ENCODE results near the gene ZNF821. TPM values are rescaled to one million over a fixed set of nuclear protein-coding genes. Genes with fewer than 3 reads are reported as not detected.
"Not testable (repeated sequence)": the region's sequence is repeated elsewhere in the genome, so short reads cannot be mapped to it uniquely, and the experiment has no call there.

The ZNF821 gene
- polyA plus RNA-seq, 1 of the 3 experiments (the other 2 are of a cell fraction) = 8.8 TPM

GRCh38 chr16:71911121-71911520 lies 27.1 kb upstream of the ZNF821 start (continued):
- TF ChIP-seq MAX (IDR thresholded peaks at IDR 0.05; ENCODE audit: low read depth) (no peak), TEAD4 (IDR thresholded peaks at IDR 0.05; ENCODE audit: borderline replicate concordance, insufficient read depth) (no peak), FOXJ3 (CRISPR knock-in tag; IDR thresholded peaks at IDR 0.05) (no peak), TAF1 (IDR thresholded peaks at IDR 0.05; ENCODE audit: borderline replicate concordance, low read depth, low read length) (no peak)

GRCh38 chr16:71905765-71906164 lies 21.8 kb upstream of the ZNF821 start:
- H2AFZ ChIP-seq (ENCODE audit: low read depth); H3K4me3 ChIP-seq (ENCODE audit: low read depth in 2 of 2, low read length in 1 of 2); H3K9me3 ChIP-seq; H3K27ac ChIP-seq (ENCODE audit: low read depth in 2 of 2, low read length in 1 of 2); CTCF ChIA-PET; H3K27me3 ChIP-seq (ENCODE audit: insufficient read depth); DNase-seq; H3F3A ChIP-seq (replicated peaks; ENCODE audit: insufficient read depth); H3K4me1 ChIP-seq (ENCODE audit: control insufficient read depth in 1 of 2, insufficient read depth in 2 of 2, low read depth in 1 of 2, low read length in 1 of 2); H3K4me2 ChIP-seq; H3K9ac ChIP-seq; H3K9me2 ChIP-seq: not testable (repeated sequence)
- POLR2A ChIA-PET = interaction anchor here (0.6 to 0.9 kb wide), 2 partner anchors 19 to 188 kb away, joined by 3 to 4 read pairs; partner anchors contain the start of genes DHX38 and TXNL4B
- 95% methylated on average over 6 of the region's 6 CpGs for WGBS (ENCODE audit: low lambda C conversion rate)
- Histone ChIP-seq H3K79me2 (ENCODE audit: insufficient read depth) (peaks cover 100% of the 10 kb centered on the region), H4K20me1 (ENCODE audit: insufficient read depth) (peaks cover 100% of the 10 kb centered on the region), H3K36me3 (replicated peaks in 1 of 2; ENCODE audit: control insufficient read depth in 1 of 2, insufficient read depth in 2 of 2, low read length in 1 of 2) (peaks cover 0 to 27% of the 10 kb centered on the region in 2 experiments)

GRCh38 chr16:71904239-71904638 lies 20.3 kb upstream of the ZNF821 start:
- Histone ChIP-seq H3K79me2 (ENCODE audit: insufficient read depth) (peaks cover 100% of the 10 kb centered on the region), H2AFZ (ENCODE audit: low read depth) (no peak overlapping the region), H3K27ac (ENCODE audit: low read depth in 2 of 2, low read length in 1 of 2) (no peak overlapping the region), H3K9ac (no peak overlapping the region), H3K9me2 (no peaks in the 10 kb centered on the region), H3K36me3 (replicated peaks in 1 of 2; ENCODE audit: control insufficient read depth in 1 of 2, insufficient read depth in 2 of 2, low read length in 1 of 2) (peaks cover 0 to 25% of the 10 kb centered on the region in 2 experiments), H3K27me3 (ENCODE audit: insufficient read depth) (no peaks in the 10 kb centered on the region), H3K9me3 (no peaks in the 10 kb centered on the region), H3F3A (replicated peaks; ENCODE audit: insufficient read depth) (peaks cover 4% of the 10 kb centered on the region), H3K4me1 (ENCODE audit: control insufficient read depth in 1 of 2, insufficient read depth in 2 of 2, low read depth in 1 of 2, low read length in 1 of 2) (no peaks in the 10 kb centered on the region), H3K4me2 (no peak overlapping the region), H4K20me1 (ENCODE audit: insufficient read depth) (peaks cover 100% of the 10 kb centered on the region), H3K4me3 (ENCODE audit: low read depth in 2 of 2, low read length in 1 of 2) (no peak overlapping the region)
- TF ChIP-seq USF2 (IDR thresholded peaks at IDR 0.05; ENCODE audit: borderline replicate concordance, low read depth, low read length) = no peak
- TF ChIP-seq FOXJ3 (CRISPR knock-in tag; IDR thresholded peaks at IDR 0.05) = no peak
- no peak for TF ChIP-seq CHD2 (IDR thresholded peaks at IDR 0.05; ENCODE audit: low read length, partially characterized antibody)
- TF ChIP-seq EP300 (IDR thresholded peaks at IDR 0.05; ENCODE audit: borderline replicate concordance in 1 of 2, low read depth in 1 of 2, low read length in 1 of 2) = no peak
- no peak for TF ChIP-seq RXRA (IDR thresholded peaks at IDR 0.05; ENCODE audit: borderline replicate concordance, low read depth)
- no peak for TF ChIP-seq TAF1 (IDR thresholded peaks at IDR 0.05; ENCODE audit: borderline replicate concordance, low read depth, low read length)
- TF ChIP-seq MXI1 (IDR thresholded peaks at IDR 0.05; ENCODE audit: low read depth, low read length) = no peak
- TF ChIP-seq RFX5 (IDR thresholded peaks at IDR 0.05; ENCODE audit: low read length) = no peak
- TF ChIP-seq CTCF (IDR thresholded peaks at IDR 0.05) = no peak
- TF ChIP-seq USF1 (IDR thresholded peaks at IDR 0.05; ENCODE audit: borderline replicate concordance, low read depth) = no peak
- no peak for TF ChIP-seq FOSL2 (IDR thresholded peaks at IDR 0.05; ENCODE audit: borderline replicate concordance, low read depth)
- TF ChIP-seq REST (IDR thresholded peaks at IDR 0.05; ENCODE audit: low read depth, low read length) = no peak
- no peak for TF ChIP-seq RCOR1 (IDR thresholded peaks at IDR 0.05; ENCODE audit: low read length)
- WGBS (ENCODE audit: low lambda C conversion rate) = 87% methylated on average over 9 of the region's 9 CpGs
- CTCF ChIA-PET = interaction anchor here (2.3 kb wide), 1 partner anchor 22 kb away, joined by 10 read pairs; no protein-coding TSS in a partner anchor
- POLR2A ChIA-PET = no interaction called here
- DNase-seq = no peak

Data from SK-N-SH (cell line).